ENCODE results near the gene TLR5.

DNA sequence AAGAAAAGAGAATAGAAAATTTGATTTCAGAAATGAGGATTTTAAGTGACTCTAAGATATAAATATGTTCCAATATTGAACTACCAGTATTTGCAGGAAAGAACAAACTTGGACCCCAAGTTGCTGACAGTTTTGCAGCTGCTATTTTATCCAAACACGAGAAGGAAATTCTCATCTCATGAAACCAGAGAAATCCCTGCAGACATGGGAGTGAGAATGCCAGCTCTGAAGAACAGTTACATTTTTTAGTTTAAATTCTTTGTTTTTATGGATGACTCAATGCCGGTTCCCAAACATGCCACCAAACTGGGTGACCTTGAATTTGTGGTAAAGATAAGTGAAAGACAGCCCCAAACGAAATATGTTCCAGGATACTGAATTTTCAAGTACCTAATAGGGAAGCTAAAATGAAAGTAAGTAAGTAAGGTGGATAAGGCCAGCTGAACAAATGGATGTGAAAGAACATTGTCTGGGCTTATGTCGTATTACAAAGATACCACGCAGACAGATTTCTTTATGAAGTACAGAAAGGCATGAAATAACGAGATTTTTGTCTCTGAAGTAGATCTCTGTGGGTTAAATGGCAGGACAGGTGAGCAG is 19.9 kb downstream of the TLR5 start:
- TF ChIP-seq, protein P1, sequence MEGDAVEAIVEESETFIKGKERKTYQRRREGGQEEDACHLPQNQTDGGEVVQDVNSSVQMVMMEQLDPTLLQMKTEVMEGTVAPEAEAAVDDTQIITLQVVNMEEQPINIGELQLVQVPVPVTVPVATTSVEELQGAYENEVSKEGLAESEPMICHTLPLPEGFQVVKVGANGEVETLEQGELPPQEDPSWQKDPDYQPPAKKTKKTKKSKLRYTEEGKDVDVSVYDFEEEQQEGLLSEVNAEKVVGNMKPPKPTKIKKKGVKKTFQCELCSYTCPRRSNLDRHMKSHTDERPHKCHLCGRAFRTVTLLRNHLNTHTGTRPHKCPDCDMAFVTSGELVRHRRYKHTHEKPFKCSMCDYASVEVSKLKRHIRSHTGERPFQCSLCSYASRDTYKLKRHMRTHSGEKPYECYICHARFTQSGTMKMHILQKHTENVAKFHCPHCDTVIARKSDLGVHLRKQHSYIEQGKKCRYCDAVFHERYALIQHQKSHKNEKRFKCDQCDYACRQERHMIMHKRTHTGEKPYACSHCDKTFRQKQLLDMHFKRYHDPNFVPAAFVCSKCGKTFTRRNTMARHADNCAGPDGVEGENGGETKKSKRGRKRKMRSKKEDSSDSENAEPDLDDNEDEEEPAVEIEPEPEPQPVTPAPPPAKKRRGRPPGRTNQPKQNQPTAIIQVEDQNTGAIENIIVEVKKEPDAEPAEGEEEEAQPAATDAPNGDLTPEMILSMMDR (conservative IDR thresholded peaks at IDR 0.05 in 1 of 2, IDR thresholded peaks at IDR 0.05 in 1 of 2; ENCODE audit: low read depth in 1 of 2, low read length in 2 of 2): no peak
- no peak for TF ChIP-seq EZH2 (IDR thresholded peaks at IDR 0.05; ENCODE audit: low read length, missing control alignments)
